Stimulated activated CD8-positive, alpha-beta memory T cell treated with anti-CD3 and anti-CD28 coated beads, Interleukin-4, amount 100 ng/mL, for 4 hours (primary cell): Measurements from ENCODE around the gene BARX2.

Experiments
- DNase-seq, 2 donors: peaks; one replicate each; pipeline ENCODE4 v3.0.0-alpha.2; 2020; ENCODE audit warnings: low read depth in 2 of 2, low spot score in 1 of 2

The BARX2 gene

GRCh38 chr11:129396454-129396853, 20.8 kb downstream of the BARX2 start:
- no peak for DNase-seq

- DNase-seq: no peak
Measured at GRCh38 chr11:129402206-129403171, 26.8 kb downstream of the BARX2 start.

- no peak for DNase-seq
Measured at GRCh38 chr11:129404731-129405130, 29.1 kb downstream of the BARX2 start.

- no peak for DNase-seq
Measured at GRCh38 chr11:129408865-129409444, 33.3 kb downstream of the BARX2 start.

GRCh38 chr11:129410395-129410960, 34.8 kb downstream of the BARX2 start:
- no peak for DNase-seq

- no peak for DNase-seq
Measured at GRCh38 chr11:129412494-129412893, 36.8 kb downstream of the BARX2 start.

GRCh38 chr11:129414144-129414872, 38.7 kb downstream of the BARX2 start:
- DNase-seq: no peak

GRCh38 chr11:129416080-129416820, 40.6 kb downstream of the BARX2 start:
- DNase-seq: no peak

- DNase-seq: no peak
Measured at GRCh38 chr11:129417458-129417857, 41.8 kb downstream of the BARX2 start.

GRCh38 chr11:129418039-129418438, 42.4 kb downstream of the BARX2 start:
- DNase-seq: no peak

- DNase-seq: no peak
Measured at GRCh38 chr11:129419386-129419785, 43.7 kb downstream of the BARX2 start.

- no peak for DNase-seq
Measured at GRCh38 chr11:129423426-129423825, 47.8 kb downstream of the BARX2 start.

GRCh38 chr11:129425214-129425613, 49.6 kb downstream of the BARX2 start:
- DNase-seq: no peak

- DNase-seq: no peak
Measured at GRCh38 chr11:129426038-129426437, 50.4 kb downstream of the BARX2 start.

GRCh38 chr11:129426776-129427175, 51.1 kb downstream of the BARX2 start:
- DNase-seq: no peak

- no peak for DNase-seq
Measured at GRCh38 chr11:129427376-129427775, 51.7 kb downstream of the BARX2 start.

- DNase-seq: no peak
Measured at GRCh38 chr11:129427816-129428406, 52.3 kb downstream of the BARX2 start.

- DNase-seq: no peak
Measured at GRCh38 chr11:129428557-129428956, 52.9 kb downstream of the BARX2 start.

- DNase-seq: no peak
Measured at GRCh38 chr11:129434641-129435498, 59.2 kb downstream of the BARX2 start.
